GM18951 (cell line): Measurements from ENCODE around the gene BRD4.
"Not testable (repeated sequence)": the region's sequence is repeated elsewhere in the genome, so short reads cannot be mapped to it uniquely, and the experiment has no call there.

Experiments
- POLR2A ChIP-seq: IDR thresholded peaks from 4 replicates; pipeline ENCODE4 v1.6.1; 2011; ENCODE audit warnings: mild to moderate bottlenecking; ENCODE audit not compliant: insufficient read length, insufficient read depth; ENCODE audit errors: extremely low read depth
- in situ Hi-C: fragments of 300-500 bp; cut with MboI; formaldehyde crosslinking; loops from one replicate; pipeline ENCODE4 v1.12.0; 2022; ENCODE audit warnings: low sequenced_read_pairs, mixed read lengths, inconsistent platforms; ENCODE audit not compliant: unreplicated experiment

Gene BRD4

DNA sequence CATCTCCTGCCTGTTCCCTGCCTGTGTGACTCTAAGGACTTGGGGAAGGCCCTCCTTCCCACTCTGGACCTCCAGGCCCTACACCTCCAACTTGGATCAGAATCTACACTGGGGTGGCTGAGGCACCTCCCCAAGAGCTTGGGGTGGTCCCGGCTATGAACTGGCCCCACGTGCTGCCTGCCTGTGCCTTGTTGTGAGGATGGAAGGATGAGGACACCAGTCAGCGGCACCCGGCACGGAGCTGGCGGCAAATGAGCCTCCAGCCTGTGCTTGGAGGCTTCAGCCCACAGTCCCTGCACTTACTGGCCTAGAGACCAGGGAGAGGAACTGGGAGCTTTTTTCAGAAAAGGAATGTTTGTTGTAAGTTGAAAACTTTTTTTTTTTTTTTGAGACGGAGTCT lies 38.8 kb upstream of the BRD4 start:
- TF ChIP-seq POLR2A = no peak
- in situ Hi-C loops = no loop called here

DNA sequence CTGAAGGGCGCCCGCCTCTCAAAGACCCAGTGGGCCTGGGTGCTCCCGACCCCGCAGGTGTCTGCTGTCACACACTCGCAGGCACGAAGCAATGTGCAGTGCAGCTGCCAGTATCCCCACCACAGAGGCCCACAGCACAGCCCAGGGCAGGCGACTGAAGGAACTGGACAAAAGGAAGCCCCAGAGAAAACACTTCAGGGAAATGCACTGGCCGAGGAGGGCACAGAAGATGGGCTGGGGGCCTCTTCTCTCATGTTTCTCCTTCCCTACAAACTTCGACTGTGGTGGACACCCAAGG lies 37.2 kb upstream of the BRD4 start:
- no peak for TF ChIP-seq POLR2A
- in situ Hi-C loops = no loop called here

DNA sequence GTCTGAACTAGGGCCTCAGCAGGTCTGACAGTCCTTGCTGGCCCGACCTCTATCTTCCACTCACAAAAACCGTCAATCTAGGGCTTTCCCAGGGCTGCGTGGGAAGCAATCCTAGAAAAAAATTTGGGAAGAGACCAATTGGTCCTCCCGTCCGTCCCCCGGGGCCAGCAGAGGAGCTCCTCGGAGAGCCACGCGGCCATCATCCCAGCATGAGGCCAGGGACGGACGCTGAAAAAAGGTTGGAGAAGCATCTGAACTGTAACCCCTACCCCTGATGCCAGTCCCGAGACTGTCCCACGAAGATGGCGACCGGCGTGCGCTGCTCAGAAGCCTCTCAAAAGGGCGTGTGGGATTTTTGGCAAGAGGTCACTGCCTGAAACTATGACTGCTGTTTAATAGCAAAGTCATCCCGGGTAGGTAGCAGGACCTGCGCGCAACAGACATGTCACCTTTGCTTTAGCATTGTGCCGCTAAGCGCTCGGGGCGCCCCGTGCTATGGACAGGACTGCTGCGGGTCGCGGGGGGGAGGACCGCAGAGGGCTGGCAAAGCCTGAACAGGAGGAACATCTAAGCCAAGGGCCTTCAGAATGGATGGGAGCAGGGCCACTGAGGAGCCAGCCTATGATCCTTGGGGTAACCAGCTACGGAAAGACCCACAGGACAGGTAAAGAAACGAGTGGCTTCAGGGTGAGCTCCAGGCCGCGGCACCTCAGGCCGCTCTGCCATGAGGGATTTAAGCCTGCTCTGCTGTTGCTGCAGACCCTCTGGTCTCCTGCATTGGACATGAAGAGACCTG lies 36.7 kb upstream of the BRD4 start:
- in situ Hi-C loops = no loop called here
- no peak for TF ChIP-seq POLR2A

DNA sequence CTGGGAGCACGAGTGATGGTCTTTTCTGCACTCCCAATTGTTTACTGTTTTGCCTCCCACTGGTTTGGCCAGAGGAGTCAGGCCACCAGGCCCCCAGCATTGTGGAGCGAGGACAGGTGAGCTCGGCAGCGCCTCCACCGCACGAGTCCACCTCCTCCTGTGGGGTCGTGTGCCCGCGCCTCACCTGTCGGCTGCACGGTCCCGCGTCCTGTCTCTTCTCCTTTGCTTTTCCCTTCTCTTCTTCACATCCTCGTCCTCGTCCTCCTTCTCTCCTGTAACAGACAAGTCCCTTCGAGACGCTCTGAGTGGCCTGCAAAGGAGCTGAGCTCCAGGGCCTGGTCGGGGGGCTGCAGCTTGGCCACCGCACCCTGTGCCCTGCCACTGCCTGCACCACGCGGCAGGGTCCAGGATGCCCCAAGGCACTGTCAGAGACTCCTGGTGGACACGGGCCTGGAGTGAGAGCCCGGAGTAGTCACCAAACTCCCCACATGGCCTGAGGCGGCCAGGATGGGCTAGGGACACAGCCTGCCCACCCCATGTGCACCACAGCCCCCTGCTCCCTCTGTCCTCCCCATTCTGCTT lies 35.8 kb upstream of the BRD4 start:
- in situ Hi-C loops = no loop called here
- no peak for TF ChIP-seq POLR2A

DNA sequence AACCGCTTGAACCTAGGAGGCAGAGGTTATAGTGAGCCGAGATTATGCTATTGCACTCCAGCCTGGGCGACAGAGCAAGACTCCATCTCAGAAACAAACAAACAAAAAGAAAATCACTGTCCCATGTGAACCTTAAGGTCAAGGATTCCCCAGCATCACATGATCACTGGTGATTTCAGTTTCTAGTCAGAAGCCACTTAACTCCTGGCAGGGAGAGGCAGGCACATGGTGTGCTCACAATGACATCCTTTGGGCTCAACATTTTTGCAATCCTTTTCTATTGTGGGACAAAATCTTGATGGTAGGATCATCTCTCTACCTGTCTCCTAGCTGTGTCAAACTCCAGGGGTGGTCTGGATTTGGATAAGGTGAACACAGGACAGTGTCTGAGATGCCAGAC lies 35.1 kb upstream of the BRD4 start:
- in situ Hi-C loops = no loop called here
- TF ChIP-seq POLR2A = no peak

DNA sequence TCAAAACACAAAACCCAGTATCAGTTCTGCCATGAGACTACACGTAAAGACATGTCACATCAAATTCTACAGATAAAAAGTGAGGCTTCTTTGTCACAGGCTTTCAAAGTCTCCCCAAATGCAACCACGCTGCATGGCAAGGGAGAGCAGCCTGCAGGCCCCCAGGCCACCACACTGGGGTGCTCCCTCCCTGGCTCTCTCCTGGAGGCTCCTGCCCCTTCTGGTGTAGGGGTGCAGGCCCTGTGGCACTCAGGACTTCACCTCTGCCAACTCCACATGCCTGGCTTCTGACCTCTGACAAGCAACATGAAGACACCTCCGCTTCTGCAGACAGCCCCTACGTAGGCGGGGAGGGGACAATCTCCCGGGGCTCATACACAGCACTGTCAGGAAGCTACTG lies 32.9 kb upstream of the BRD4 start:
- TF ChIP-seq POLR2A = no peak
- in situ Hi-C loops = no loop called here

DNA sequence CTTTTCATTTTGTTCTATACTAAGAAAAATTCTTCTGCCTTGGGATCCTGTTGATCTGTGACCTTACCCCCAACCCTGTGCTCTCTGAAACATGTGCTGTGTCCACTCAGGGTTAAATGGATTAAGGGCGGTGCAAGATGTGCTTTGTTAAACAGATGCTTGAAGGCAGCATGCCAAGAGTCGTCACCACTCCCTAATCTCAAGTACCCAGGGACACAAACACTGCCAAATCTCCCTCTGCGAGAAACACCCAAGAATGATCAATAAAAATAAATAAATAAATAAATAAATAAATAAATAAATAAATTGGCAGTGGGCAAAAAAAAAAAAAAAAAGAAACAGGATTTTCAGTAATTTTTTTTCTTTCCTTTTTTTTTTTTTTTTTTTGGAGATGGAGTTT lies 31.5 kb upstream of the BRD4 start:
- in situ Hi-C loops = not testable (repeated sequence)

DNA sequence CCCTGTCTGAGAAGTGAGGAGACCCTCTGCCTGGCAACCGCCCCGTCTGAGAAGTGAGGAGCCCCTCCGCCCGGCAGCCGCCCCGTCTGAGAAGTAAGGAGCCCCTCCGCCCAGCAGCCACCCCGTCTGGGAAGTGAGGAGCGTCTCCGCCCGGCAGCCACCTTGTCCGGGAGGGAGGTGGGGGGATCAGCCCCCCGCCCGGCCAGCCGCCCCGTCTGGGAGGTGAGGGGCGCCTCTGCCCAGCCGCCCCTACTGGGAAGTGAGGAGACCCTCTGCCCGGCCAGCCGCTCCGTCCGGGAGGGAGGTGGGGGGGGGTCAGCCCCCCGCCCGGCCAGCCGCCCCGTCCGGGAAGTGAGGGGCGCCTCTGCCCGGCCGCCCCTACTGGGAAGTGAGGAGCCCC lies 30.7 kb upstream of the BRD4 start:
- in situ Hi-C loops = not testable (repeated sequence)

DNA sequence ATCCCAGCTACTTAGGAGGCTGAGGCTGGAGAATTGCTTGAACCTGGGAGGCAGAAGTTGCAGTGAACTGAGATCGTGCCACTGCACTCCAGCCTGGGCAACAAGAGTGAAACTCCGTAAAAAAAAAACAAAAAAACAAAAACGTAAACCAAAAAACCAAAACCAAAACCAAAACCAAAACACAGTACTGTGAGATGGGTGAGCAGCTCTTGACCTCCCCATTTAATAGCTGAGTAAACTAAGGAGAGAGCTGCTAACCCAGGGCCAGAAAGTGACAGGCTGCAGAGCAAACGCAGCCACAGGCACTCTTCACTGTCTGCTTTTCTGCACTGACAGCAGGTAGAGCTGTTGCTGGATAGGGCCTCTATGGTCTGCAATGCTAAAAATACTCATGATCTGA lies 27.7 kb upstream of the BRD4 start:
- in situ Hi-C loops = not testable (repeated sequence)

DNA sequence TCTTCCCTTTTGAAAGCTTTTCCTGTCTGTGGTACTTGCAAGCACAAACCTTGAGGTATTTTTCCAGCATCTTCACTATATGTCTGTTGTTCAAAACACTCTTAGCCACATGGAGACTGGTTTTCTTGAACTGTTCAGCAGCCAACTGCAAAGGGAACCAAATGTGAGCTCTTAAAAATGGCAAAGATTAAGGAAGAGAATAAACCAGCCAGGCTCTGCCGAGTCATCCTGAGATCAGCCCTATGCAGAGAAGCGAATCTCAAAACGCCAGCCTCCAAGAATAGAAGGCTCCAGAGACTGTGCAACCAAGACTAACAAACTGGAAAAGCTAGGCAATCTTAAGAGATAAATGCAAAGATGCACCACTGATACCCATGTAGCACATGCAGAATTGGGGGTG lies 26.6 kb upstream of the BRD4 start:
- in situ Hi-C loops = no loop called here
- TF ChIP-seq POLR2A = no peak

DNA sequence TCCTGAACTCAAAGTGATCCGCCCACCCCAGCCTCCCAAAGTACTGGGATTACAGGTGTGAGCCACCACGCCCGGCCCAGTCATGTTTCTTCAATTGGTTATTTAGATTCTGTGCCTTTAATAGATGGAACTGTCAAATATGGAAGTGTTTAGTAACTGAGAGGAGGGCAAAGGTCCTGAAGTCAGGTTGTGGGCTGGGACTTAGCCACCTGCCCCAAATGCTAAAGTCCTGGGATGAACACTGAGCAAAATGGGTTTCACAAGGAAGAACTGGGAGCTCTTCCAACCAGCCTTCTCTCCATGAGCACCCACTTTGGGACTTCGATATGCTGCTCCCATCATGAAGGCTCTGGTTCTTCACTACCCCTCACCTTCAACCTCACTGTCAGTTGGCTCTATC lies 25.6 kb upstream of the BRD4 start:
- in situ Hi-C loops = no loop called here
- no peak for TF ChIP-seq POLR2A

DNA sequence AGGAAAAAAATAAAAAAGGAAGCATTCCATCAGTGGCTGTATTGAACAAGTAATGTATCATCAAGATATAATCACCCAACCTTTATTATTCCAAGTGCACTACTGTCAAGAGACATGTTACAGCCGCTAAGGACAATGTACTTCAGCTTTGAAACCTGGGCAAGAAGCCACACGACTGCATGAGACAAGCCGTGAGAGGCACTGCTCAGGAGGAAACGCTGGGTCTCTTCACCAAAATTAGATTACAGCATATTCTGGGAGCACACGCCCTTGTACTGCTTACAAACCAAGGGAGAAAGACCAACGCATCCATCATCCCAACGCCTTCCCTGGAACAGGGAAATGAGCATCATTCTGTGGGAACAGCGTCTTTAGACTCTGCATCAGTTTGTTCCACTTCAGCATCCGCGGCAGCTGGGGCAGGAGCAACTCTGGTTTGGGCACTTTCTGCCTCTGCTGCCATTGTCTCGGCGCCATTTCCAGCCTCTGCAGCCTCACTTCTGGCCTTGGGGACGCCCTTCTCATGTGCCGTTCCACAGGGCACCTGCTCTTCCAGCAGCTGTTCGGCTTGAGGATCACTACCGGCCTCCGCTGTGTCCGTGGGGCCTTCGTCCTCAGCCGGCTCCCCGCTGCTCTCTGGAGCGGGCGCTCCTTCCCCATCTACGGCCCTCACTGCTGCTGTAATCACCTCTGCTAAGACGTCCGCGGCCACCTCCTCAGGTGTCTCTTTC lies 22.4 kb upstream of the BRD4 start:
- no peak for TF ChIP-seq POLR2A
- in situ Hi-C loops = no loop called here

DNA sequence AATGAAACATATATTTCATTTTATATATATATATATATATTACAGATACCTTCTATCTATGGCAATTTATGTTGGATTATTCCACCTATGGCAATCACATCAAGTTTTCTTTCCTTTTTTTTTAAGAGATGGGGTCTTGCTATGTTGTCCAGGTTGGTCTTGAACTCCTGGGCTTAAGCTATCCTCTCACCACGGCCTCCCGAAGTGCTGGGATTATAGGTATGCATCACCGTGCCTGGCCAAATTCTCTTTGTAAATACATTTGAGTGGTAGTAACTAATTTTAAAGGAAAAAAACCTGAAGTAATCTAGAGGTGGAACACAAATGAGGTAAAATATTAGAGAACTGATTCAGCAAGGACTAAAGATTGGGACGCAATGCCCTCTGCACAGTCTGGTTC lies 21.6 kb upstream of the BRD4 start:
- no peak for TF ChIP-seq POLR2A
- in situ Hi-C loops = no loop called here

DNA sequence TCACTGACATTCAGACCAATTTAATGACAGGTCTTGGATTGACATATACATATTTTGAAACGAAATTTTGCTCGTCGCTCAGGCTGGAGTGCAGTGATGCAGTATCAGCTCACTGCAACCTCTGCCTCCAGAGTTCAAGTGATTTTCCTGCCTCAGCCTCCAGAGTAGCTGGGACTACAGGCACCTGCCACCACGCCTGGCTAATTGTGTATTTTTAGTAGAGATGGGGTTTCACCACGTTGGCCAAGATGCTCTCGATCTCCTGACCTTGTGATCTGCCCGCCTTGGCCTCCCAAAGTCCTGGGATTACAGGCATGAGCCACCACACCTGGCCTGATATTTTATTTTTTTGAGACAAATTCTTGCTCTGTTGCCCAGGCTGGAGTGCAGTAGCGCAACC lies 20.2 kb upstream of the BRD4 start:
- in situ Hi-C loops = not testable (repeated sequence)

DNA sequence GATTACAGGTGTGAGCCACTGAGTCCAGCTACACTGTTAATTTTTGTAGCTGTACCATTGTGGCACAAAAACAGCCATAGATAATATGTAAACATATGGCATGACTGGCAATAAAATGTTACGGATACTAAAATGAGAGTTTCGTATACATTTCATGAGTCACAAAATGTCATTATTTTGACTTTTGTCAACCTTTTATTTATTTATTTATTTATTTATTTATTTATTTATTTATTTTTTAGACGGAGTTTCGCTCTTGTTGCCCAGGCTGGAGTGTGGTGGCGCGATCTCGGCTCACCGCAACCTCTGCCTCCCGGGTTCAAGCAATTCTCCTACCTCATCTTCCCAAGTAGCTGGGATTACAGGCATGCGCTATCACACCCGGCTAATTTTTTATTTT lies 9.0 kb upstream of the BRD4 start:
- in situ Hi-C loops = not testable (repeated sequence)
